Ovary (tissue), 3 donors: ENCODE data around the gene METTL26.

Experiments used
- CTCF ChIP-seq, 3 donors: fragments of 450-650 bp in 2 of 3; fragments of 200-600 bp in 1 of 3; IDR thresholded peaks; one replicate each; pipeline versions ENCODE4 v1.5.1 to v1.8.0; 2016 to 2022; ENCODE audit warnings: antibody characterized with exemption in 3 of 3, mild to moderate bottlenecking in 1 of 3
- POLR2A ChIP-seq: fragments of 450-650 bp; IDR thresholded peaks from one replicate; pipeline ENCODE4 v1.6.1; 2017; ENCODE audit warnings: antibody characterized with exemption, mild to moderate bottlenecking, moderate library complexity
- donor health status: DM: no; HTN: no; CAD: no.

- TF ChIP-seq CTCF (IDR thresholded peaks at IDR 0.05) (no peak), POLR2A (no peak)
Measured at GRCh38 chr16:609316-609715, 26.8 kb downstream of the METTL26 start.
